CD8-positive, alpha-beta memory T cell (primary cell): ENCODE results near the gene KCNJ6. TPM values are rescaled to one million over a fixed set of nuclear protein-coding genes. Genes with fewer than 3 reads are reported as not detected.

ENCODE experiments used
- CTCF ChIA-PET: fragments of 350-600 bp; sonication (Branson Sonifier 250); formaldehyde crosslinking; loops from one replicate; lab custom pipeline; 2021; ENCODE audit warnings: antibody characterized with exemption; lab: Charles Lee
- POLR2A ChIA-PET: fragments of 350-600 bp; sonication (Branson Sonifier 250); formaldehyde crosslinking; loops from one replicate; lab custom pipeline; 2021; ENCODE audit warnings: antibody characterized with exemption; lab: Charles Lee
- DNase-seq, 5 donors: peaks; one replicate each; pipeline versions ENCODE4 v3.0.0 to v3.0.0-alpha.2; 2020 to 2022; ENCODE audit warnings: mixed read lengths in 1 of 5
- H3K27ac ChIP-seq: one replicate; pipeline ENCODE4 v1.7.0; 2013; ENCODE audit warnings: low read depth, mild to moderate bottlenecking, low read length, moderate library complexity
- H3K27me3 ChIP-seq: 2 replicates; pipeline ENCODE4 v1.7.0; 2013; ENCODE audit warnings: low read length, mild to moderate bottlenecking; ENCODE audit not compliant: insufficient read depth, poor library complexity, severe bottlenecking
- H3K36me3 ChIP-seq: 2 replicates; pipeline ENCODE4 v1.7.0; 2013; ENCODE audit warnings: mild to moderate bottlenecking, low read length, moderate library complexity; ENCODE audit not compliant: insufficient read depth
- H3K4me1 ChIP-seq: 2 replicates; pipeline ENCODE4 v1.7.0; 2013; ENCODE audit warnings: mild to moderate bottlenecking, low read length, moderate library complexity; ENCODE audit not compliant: insufficient read depth
- H3K4me3 ChIP-seq: 2 replicates; pipeline ENCODE4 v1.7.0; 2013; ENCODE audit warnings: mild to moderate bottlenecking, low read length
- H3K9me3 ChIP-seq: 2 replicates; pipeline ENCODE4 v1.7.0; 2013; ENCODE audit warnings: mild to moderate bottlenecking, low read length
- H3K27ac Mint-ChIP-seq, 8 donors: one replicate each; pipeline ENCODE4 v1.8.0; 2020 to 2021; ENCODE audit warnings: mixed read lengths in 8 of 8, mild to moderate bottlenecking in 6 of 8, inconsistent platforms in 3 of 8, moderate library complexity in 3 of 8
- H3K27me3 Mint-ChIP-seq, 2 donors: one replicate each; pipeline ENCODE4 v1.8.0; 2020 to 2021; ENCODE audit warnings: mixed read lengths in 2 of 2, mild to moderate bottlenecking in 1 of 2, moderate library complexity in 1 of 2
- H3K36me3 Mint-ChIP-seq, 3 donors: one replicate each; pipeline ENCODE4 v1.8.0; 2020 to 2021; ENCODE audit warnings: mixed read lengths in 3 of 3, inconsistent platforms in 1 of 3, mild to moderate bottlenecking in 1 of 3
- H3K4me1 Mint-ChIP-seq, 3 donors: one replicate each; pipeline ENCODE4 v1.8.0; 2020 to 2021; ENCODE audit warnings: mixed read lengths in 3 of 3, inconsistent platforms in 1 of 3, mild to moderate bottlenecking in 1 of 3
- H3K4me3 Mint-ChIP-seq, 7 donors: one replicate each; pipeline ENCODE4 v1.8.0; 2020 to 2021; ENCODE audit warnings: mixed read lengths in 7 of 7, mild to moderate bottlenecking in 6 of 7, moderate library complexity in 4 of 7, inconsistent platforms in 2 of 7
- H3K9me3 Mint-ChIP-seq, 5 donors: one replicate each; pipeline ENCODE4 v1.8.0; 2020 to 2022; ENCODE audit warnings: mixed read lengths in 5 of 5, mild to moderate bottlenecking in 3 of 5, moderate library complexity in 2 of 5, inconsistent platforms in 1 of 5
- polyA plus RNA-seq: library from polyadenylated mRNA; unstranded; fragments of 300-500 nt; fragmentation: Illumina TruSeq; gene quantifications from one replicate; pipeline ENCODE4 v1.2.3, GENCODE V29; 2021
- total RNA-seq, 2 experiments: library from RNA; stranded (reverse); gene quantifications; one replicate each; pipeline ENCODE4 v1.2.3, GENCODE V29; 2021

KCNJ6 gene
- total and polyA plus RNA-seq, 3 experiments from 2014 or later, result not detected

DNA sequence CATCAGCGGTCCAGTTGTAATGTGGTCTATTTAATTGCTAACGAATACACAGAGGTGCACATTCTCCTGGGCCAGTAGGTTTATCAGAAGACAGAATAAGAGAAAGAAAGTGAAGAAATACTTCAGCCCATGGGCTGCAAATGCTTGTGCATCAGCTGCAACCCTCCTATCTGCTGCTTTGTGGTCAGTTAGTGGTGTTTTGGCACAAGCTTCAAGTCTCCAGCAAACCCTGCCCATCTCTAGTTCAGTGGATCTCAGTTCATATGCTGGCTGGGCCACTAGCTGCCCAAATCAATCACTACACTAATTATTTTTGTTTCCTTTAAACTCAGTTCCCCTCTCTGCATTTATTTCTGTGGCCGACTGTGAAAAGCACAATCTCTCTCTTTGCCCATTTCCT, 124.2 kb downstream of the KCNJ6 start:
- ChIA-PET CTCF (no interaction called here), POLR2A (no interaction called here)
- H3K27ac ChIP-seq, result no peak overlapping the region
- H3K9me3 ChIP-seq, result no peaks in the 10 kb centered on the region
- no peak for DNase-seq
- H3K27ac Mint-ChIP-seq, result no peak overlapping the region
- no peaks in the 10 kb centered on the region for H3K36me3 Mint-ChIP-seq
- H3K9me3 Mint-ChIP-seq, result peaks cover 0 to 5% (median 0%) of the 10 kb centered on the region in 5 donors
- peaks cover 0 to 7% of the 10 kb centered on the region in 2 donors for H3K27me3 Mint-ChIP-seq
- H3K27me3 ChIP-seq, result no peaks in the 10 kb centered on the region
- no peaks in the 10 kb centered on the region for H3K4me1 ChIP-seq
- H3K36me3 ChIP-seq, result no peaks in the 10 kb centered on the region
- no peak overlapping the region for H3K4me3 ChIP-seq
- H3K4me1 Mint-ChIP-seq, result no peaks in the 10 kb centered on the region
- no peak overlapping the region for H3K4me3 Mint-ChIP-seq

DNA sequence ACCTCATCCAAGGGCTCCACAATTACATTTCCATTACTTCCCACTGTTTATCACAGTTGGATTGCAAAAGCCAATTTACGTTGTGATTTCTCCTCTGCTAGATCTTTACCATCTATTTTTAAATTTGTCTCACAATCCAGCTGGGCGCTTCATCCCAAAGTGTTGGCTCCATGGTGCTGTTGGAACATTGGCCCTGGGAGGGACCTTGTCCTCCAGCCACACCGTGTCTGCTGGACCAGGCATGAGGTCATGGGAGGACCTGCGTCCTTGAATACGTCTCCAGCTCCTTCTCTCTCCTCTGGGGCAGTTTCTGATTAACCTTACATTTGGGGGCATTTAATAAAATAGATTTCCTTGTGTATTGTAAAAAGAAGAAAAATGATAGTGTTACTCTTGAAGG, 125.4 kb downstream of the KCNJ6 start:
- no peaks in the 10 kb centered on the region for H3K36me3 ChIP-seq
- H3K9me3 ChIP-seq, result no peaks in the 10 kb centered on the region
- no peaks in the 10 kb centered on the region for H3K27me3 ChIP-seq
- Mint-ChIP-seq H3K36me3 (no peaks in the 10 kb centered on the region), H3K4me3 (no peak overlapping the region), H3K9me3 (peaks cover 0 to 5% (median 0%) of the 10 kb centered on the region in 5 donors), H3K27me3 (peaks cover 0 to 7% of the 10 kb centered on the region in 2 donors), H3K4me1 (no peaks in the 10 kb centered on the region), H3K27ac (peak overlapping the region in 1 of 8 donors; percentile 85)
- CTCF ChIA-PET, result no interaction called here
- DNase-seq, result no peak
- H3K4me3 ChIP-seq, result no peak overlapping the region
- no peak overlapping the region for H3K27ac ChIP-seq
- POLR2A ChIA-PET, result no interaction called here
- no peaks in the 10 kb centered on the region for H3K4me1 ChIP-seq

DNA sequence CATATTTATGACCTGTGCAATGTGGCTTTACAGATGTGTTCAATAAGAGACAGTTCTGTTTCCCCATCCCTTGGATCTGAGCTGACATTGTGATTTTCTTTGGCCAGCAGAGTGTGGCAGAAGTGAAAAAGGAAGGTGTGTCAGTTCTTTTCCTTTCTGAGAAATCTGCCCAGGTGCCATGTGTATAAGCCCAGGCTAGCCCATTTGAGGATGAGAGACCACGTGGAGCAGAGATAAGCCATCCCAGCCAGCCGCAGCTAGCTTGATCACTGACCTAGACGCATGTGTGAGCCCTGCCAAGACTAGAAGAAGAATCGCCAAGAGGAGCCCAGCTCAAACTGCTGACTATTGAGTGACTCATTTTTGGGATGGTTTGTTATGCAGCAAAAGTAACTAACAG, 127.8 kb downstream of the KCNJ6 start:
- H3K27me3 Mint-ChIP-seq, result peaks cover 4 to 7% of the 10 kb centered on the region in 2 donors
- Histone ChIP-seq H3K4me3 (no peak overlapping the region), H3K27ac (no peak overlapping the region), H3K27me3 (no peaks in the 10 kb centered on the region), H3K36me3 (no peaks in the 10 kb centered on the region), H3K4me1 (no peaks in the 10 kb centered on the region), H3K9me3 (no peaks in the 10 kb centered on the region)
- ChIA-PET CTCF (no interaction called here), POLR2A (no interaction called here)
- H3K4me3 Mint-ChIP-seq, result no peak overlapping the region
- H3K27ac Mint-ChIP-seq, result no peak overlapping the region
- no peaks in the 10 kb centered on the region for H3K36me3 Mint-ChIP-seq
- no peaks in the 10 kb centered on the region for H3K4me1 Mint-ChIP-seq
- H3K9me3 Mint-ChIP-seq, result peaks cover 0 to 5% (median 0%) of the 10 kb centered on the region in 5 donors
- DNase-seq, result no peak

DNA sequence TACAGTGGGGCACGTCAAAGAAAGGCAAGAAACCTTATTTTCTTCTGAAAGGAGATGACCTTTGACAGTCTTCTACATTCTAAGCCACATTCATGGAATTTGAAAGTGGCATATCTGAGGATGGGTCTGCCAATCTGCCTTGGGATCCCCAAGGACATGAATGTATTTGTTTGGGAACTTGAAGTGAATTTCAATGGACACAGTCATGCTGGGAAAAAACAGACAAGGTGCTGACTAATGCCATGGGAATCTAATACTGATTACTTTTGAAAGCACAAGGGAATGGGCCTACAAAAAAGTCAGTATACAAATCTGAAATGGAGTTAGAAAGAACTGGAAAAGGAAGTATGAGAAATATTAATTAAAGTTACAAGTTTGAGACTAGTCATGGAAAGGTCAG, 128.8 kb downstream of the KCNJ6 start:
- no peak overlapping the region for H3K27ac ChIP-seq

GRCh38 chr21:37784591-37785318, 131.5 kb downstream of the KCNJ6 start:
- H3K27ac Mint-ChIP-seq, result no peak overlapping the region
- H3K4me1 Mint-ChIP-seq, result no peaks in the 10 kb centered on the region
- Histone ChIP-seq H3K4me1 (no peaks in the 10 kb centered on the region), H3K27ac (no peak overlapping the region), H3K36me3 (no peaks in the 10 kb centered on the region), H3K4me3 (no peak overlapping the region), H3K9me3 (no peaks in the 10 kb centered on the region), H3K27me3 (no peaks in the 10 kb centered on the region)
- ChIA-PET POLR2A (no interaction called here), CTCF (no interaction called here)
- H3K4me3 Mint-ChIP-seq, result no peak overlapping the region
- no peaks in the 10 kb centered on the region for H3K36me3 Mint-ChIP-seq
- DNase-seq, result no peak
- peaks cover 8 to 13% of the 10 kb centered on the region in 2 donors for H3K27me3 Mint-ChIP-seq
- peaks cover 0 to 6% (median 4%) of the 10 kb centered on the region in 5 donors for H3K9me3 Mint-ChIP-seq

More for the DNA sequence above, 128.8 kb downstream of the KCNJ6 start:
- H3K27ac Mint-ChIP-seq, result no peak overlapping the region
- no peak overlapping the region for H3K4me3 Mint-ChIP-seq
- no peaks in the 10 kb centered on the region for H3K4me1 Mint-ChIP-seq
- H3K27me3 ChIP-seq, result no peaks in the 10 kb centered on the region
- no peak for DNase-seq
- POLR2A ChIA-PET, result no interaction called here
- CTCF ChIA-PET, result no interaction called here
- H3K9me3 ChIP-seq, result no peaks in the 10 kb centered on the region
- no peaks in the 10 kb centered on the region for H3K4me1 ChIP-seq
- no peaks in the 10 kb centered on the region for H3K36me3 Mint-ChIP-seq
- no peaks in the 10 kb centered on the region for H3K36me3 ChIP-seq
- peaks cover 2 to 10% of the 10 kb centered on the region in 2 donors for H3K27me3 Mint-ChIP-seq
- H3K9me3 Mint-ChIP-seq, result peaks cover 0 to 5% (median under 1%) of the 10 kb centered on the region in 5 donors
- no peak overlapping the region for H3K4me3 ChIP-seq

- Mint-ChIP-seq H3K36me3 (no peaks in the 10 kb centered on the region), H3K27ac (no peak overlapping the region), H3K9me3 (peaks cover 0 to 6% (median 1%) of the 10 kb centered on the region in 5 donors), H3K4me3 (no peak overlapping the region), H3K4me1 (no peaks in the 10 kb centered on the region), H3K27me3 (peaks cover 13 to 14% of the 10 kb centered on the region in 2 donors)
- DNase-seq, result no peak
- Histone ChIP-seq H3K36me3 (no peaks in the 10 kb centered on the region), H3K4me3 (no peak overlapping the region), H3K27me3 (no peaks in the 10 kb centered on the region), H3K9me3 (no peaks in the 10 kb centered on the region), H3K27ac (no peak overlapping the region), H3K4me1 (no peaks in the 10 kb centered on the region)
- ChIA-PET POLR2A (no interaction called here), CTCF (no interaction called here)
These were observed 133.2 kb downstream of the KCNJ6 start for GRCh38 chr21:37783016-37783415.

GRCh38 chr21:37780991-37781983, 135.0 kb downstream of the KCNJ6 start:
- Mint-ChIP-seq H3K36me3 (no peaks in the 10 kb centered on the region), H3K4me1 (no peaks in the 10 kb centered on the region), H3K9me3 (peaks cover 0 to 6% (median 1%) of the 10 kb centered on the region in 5 donors), H3K27ac (no peak overlapping the region), H3K27me3 (peaks cover 14 to 19% of the 10 kb centered on the region in 2 donors), H3K4me3 (no peak overlapping the region)
- no peaks in the 10 kb centered on the region for H3K9me3 ChIP-seq
- no peak for DNase-seq
- no peak overlapping the region for H3K27ac ChIP-seq
- no peaks in the 10 kb centered on the region for H3K27me3 ChIP-seq
- H3K4me3 ChIP-seq, result no peak overlapping the region
- H3K4me1 ChIP-seq, result no peaks in the 10 kb centered on the region
- H3K36me3 ChIP-seq, result no peaks in the 10 kb centered on the region
- POLR2A ChIA-PET, result no interaction called here
- CTCF ChIA-PET, result no interaction called here

- POLR2A ChIA-PET, result no interaction called here
- no peaks in the 10 kb centered on the region for H3K36me3 ChIP-seq
- H3K27me3 ChIP-seq, result no peaks in the 10 kb centered on the region
- H3K27ac ChIP-seq, result no peak overlapping the region
- no peaks in the 10 kb centered on the region for H3K4me1 Mint-ChIP-seq
- H3K36me3 Mint-ChIP-seq, result no peaks in the 10 kb centered on the region
- no peak for DNase-seq
- no peaks in the 10 kb centered on the region for H3K4me1 ChIP-seq
- H3K4me3 Mint-ChIP-seq, result no peak overlapping the region
- H3K9me3 Mint-ChIP-seq, result peaks cover 0 to 5% (median 0%) of the 10 kb centered on the region in 5 donors
- no peak overlapping the region for H3K27ac Mint-ChIP-seq
- CTCF ChIA-PET, result no interaction called here
- H3K4me3 ChIP-seq, result no peak overlapping the region
- H3K27me3 Mint-ChIP-seq, result peaks cover 0 to 1% of the 10 kb centered on the region in 2 donors
- no peaks in the 10 kb centered on the region for H3K9me3 ChIP-seq
These were observed 145.1 kb downstream of the KCNJ6 start for GRCh38 chr21:37771181-37771580.
